ENCODE data around the gene KCND1.

GRCh38 chrX:48974033-48974432 is 2.4 kb upstream of the KCND1 start:
- TF ChIP-seq TAF1 (conservative IDR thresholded peaks at IDR 0.05) (no peak), JUND (IDR thresholded peaks at IDR 0.05) (no peak), CTCF (IDR thresholded peaks at IDR 0.05; ENCODE audit: low read depth, low read length, missing input control) (no peak), RXRA (IDR thresholded peaks at IDR 0.05) (no peak), YY1 (IDR thresholded peaks at IDR 0.05) (no peak), ATF3 (IDR thresholded peaks at IDR 0.05) (no peak), SP1 (IDR thresholded peaks at IDR 0.05) (no peak), RAD21 (IDR thresholded peaks at IDR 0.05) (no peak), MAX (IDR thresholded peaks at IDR 0.05) (no peak), NR2F2 (IDR thresholded peaks at IDR 0.05) (no peak), ZBTB33 (IDR thresholded peaks at IDR 0.05) (no peak), REST (IDR thresholded peaks at IDR 0.05) (no peak), FOXA2 (IDR thresholded peaks at IDR 0.05) (no peak), FOXA1 (IDR thresholded peaks at IDR 0.05) (no peak)
